H1 (cell line): ENCODE measurements around the gene CABP1. TPM values are rescaled to one million over a fixed set of nuclear protein-coding genes. Genes with fewer than 3 reads are reported as not detected.

Experiments
- CTCF ChIA-PET: fragments of 300-600 bp; sonication (Branson Sonifier 250); formaldehyde crosslinking; loops from one replicate; lab custom pipeline; 2021; ENCODE audit not compliant: partially characterized antibody; lab: Charles Lee
- POLR2A ChIA-PET: fragments of 300-600 bp; sonication (Branson Sonifier 250); formaldehyde crosslinking; loops from one replicate; lab custom pipeline; 2021; ENCODE audit warnings: inconsistent platforms; ENCODE audit not compliant: partially characterized antibody; lab: Charles Lee
- DNase-seq, 2 experiments: peaks; one replicate each; pipeline versions ENCODE4 v3.0.0 to v3.0.0-alpha.2; 2010 to 2022; ENCODE audit warnings: low spot score in 2 of 2, low read depth in 1 of 2, mixed read lengths in 1 of 2
- FAIRE-seq: peaks from 2 replicates; lab custom pipeline; 2011; peaks lifted over from hg19 to GRCh38; lab: Jason Lieb, UNC
- H2AFZ ChIP-seq: 2 replicates; pipeline ENCODE4 v1.8.1; 2012; ENCODE audit warnings: low read length, inconsistent platforms
- H2AK5ac ChIP-seq: 2 replicates; pipeline ENCODE4 v1.6.1; 2013; ENCODE audit warnings: low read depth, low read length
- H2BK120ac ChIP-seq: replicated peaks from 2 replicates; pipeline ENCODE3; 2013; ENCODE audit warnings: low read depth, low read length, inconsistent platforms
- H2BK12ac ChIP-seq: 2 replicates; pipeline ENCODE4 v1.6.1; 2013; ENCODE audit warnings: low read depth, low read length
- H2BK15ac ChIP-seq: 2 replicates; pipeline ENCODE4 v1.6.1; 2013; ENCODE audit warnings: low read length
- H2BK20ac ChIP-seq: 2 replicates; pipeline ENCODE4 v1.6.1; 2013; ENCODE audit warnings: low read length
- H2BK5ac ChIP-seq: 2 replicates; pipeline ENCODE4 v1.6.1; 2013; ENCODE audit warnings: low read depth, low read length
- H3K14ac ChIP-seq: 2 replicates; pipeline ENCODE4 v1.6.1; 2013; ENCODE audit warnings: inconsistent platforms; ENCODE audit not compliant: insufficient read length
- H3K18ac ChIP-seq: 2 replicates; pipeline ENCODE4 v1.6.1; 2013; ENCODE audit warnings: low read length; ENCODE audit errors: extremely low read depth
- H3K23ac ChIP-seq: 2 replicates; pipeline ENCODE4 v1.6.1; 2013; ENCODE audit warnings: inconsistent platforms; ENCODE audit not compliant: insufficient read length
- H3K23me2 ChIP-seq: 2 replicates; pipeline ENCODE4 v1.6.1; 2013; ENCODE audit warnings: low read depth, low read length
- H3K27ac ChIP-seq: 2 replicates; pipeline ENCODE4 v1.6.1; 2011; ENCODE audit warnings: low read depth, low read length, inconsistent platforms
- H3K27me3 ChIP-seq, 4 experiments: replicated peaks in 1 of 4; 1 replicate in 1 of 4; 2 replicates in 3 of 4; pipeline versions ENCODE4 v1.6.1 to v1.8.1; 2011 to 2013; ENCODE audit warnings: low read length in 3 of 4, mild to moderate bottlenecking in 3 of 4, inconsistent platforms in 2 of 4, mixed read lengths in 2 of 4, moderate library complexity in 1 of 4; ENCODE audit not compliant: control insufficient read depth in 3 of 4, insufficient read depth in 3 of 4; ENCODE audit errors: extremely low read depth in 1 of 4
- H3K36me3 ChIP-seq, 4 experiments: 2 replicates each; pipeline versions ENCODE4 v1.6.1 to v1.8.1; 2011 to 2013; ENCODE audit warnings: mild to moderate bottlenecking in 4 of 4, low read length in 3 of 4, moderate library complexity in 2 of 4, control low read depth in 1 of 4, inconsistent platforms in 1 of 4; ENCODE audit not compliant: insufficient read depth in 4 of 4, control insufficient read depth in 2 of 4
- H3K4ac ChIP-seq: replicated peaks from 2 replicates; pipeline ENCODE3; 2013; ENCODE audit warnings: low read length, low read depth, mixed read lengths, inconsistent platforms; ENCODE audit not compliant: insufficient read length
- H3K4me1 ChIP-seq, 4 experiments: replicated peaks in 1 of 4; 1 replicate in 1 of 4; 2 replicates in 3 of 4; pipeline versions ENCODE4 v1.6.1 to v1.8.1; 2011 to 2013; ENCODE audit warnings: low read length in 3 of 4, inconsistent platforms in 2 of 4, mixed read lengths in 1 of 4; ENCODE audit not compliant: insufficient read depth in 4 of 4, control insufficient read depth in 3 of 4
- H3K4me2 ChIP-seq, 2 experiments: 2 replicates each; pipeline versions ENCODE4 v1.6.1 to v1.8.1; 2011 to 2013; ENCODE audit warnings: low read depth in 2 of 2, low read length in 2 of 2, control low read depth in 1 of 2, inconsistent platforms in 1 of 2, mild to moderate bottlenecking in 1 of 2; ENCODE audit not compliant: insufficient read depth in 1 of 2
- H3K4me3 ChIP-seq, 4 experiments: fragments of 200-600, 300-600 bp in 1 of 4; sonication (generic), shearing (Covaris generic), sonication (Bioruptor Twin) in 1 of 4; 2 replicates each; pipeline versions ENCODE4 v1.5.1 to v1.8.1; 2011 to 2016; ENCODE audit warnings: low read length in 4 of 4, low read depth in 3 of 4, control low read depth in 2 of 4, inconsistent platforms in 2 of 4, mild to moderate bottlenecking in 2 of 4, mixed read lengths in 1 of 4, moderate library complexity in 1 of 4; ENCODE audit not compliant: insufficient read depth in 2 of 4; ENCODE audit errors: extremely low read depth in 1 of 4
- H3K56ac ChIP-seq: replicated peaks from 2 replicates; pipeline ENCODE3; 2013; ENCODE audit warnings: low read depth, mild to moderate bottlenecking, mixed read lengths, low read length, inconsistent platforms; ENCODE audit not compliant: insufficient read length
- H3K79me1 ChIP-seq: 2 replicates; pipeline ENCODE4 v1.6.1; 2013; ENCODE audit warnings: low read depth, low read length, control low read depth
- H3K79me2 ChIP-seq, 2 experiments: 2 replicates each; pipeline versions ENCODE4 v1.6.1 to v1.8.1; 2012 to 2013; ENCODE audit warnings: low read length in 2 of 2, mild to moderate bottlenecking in 2 of 2, inconsistent platforms in 1 of 2; ENCODE audit not compliant: insufficient read depth in 2 of 2, control insufficient read depth in 1 of 2
- H3K9ac ChIP-seq, 4 experiments: replicated peaks in 1 of 4; 1 replicate in 1 of 4; 2 replicates in 3 of 4; pipeline versions ENCODE4 v1.6.1 to v1.8.1; 2011 to 2013; ENCODE audit warnings: low read depth in 3 of 4, low read length in 3 of 4, control low read depth in 2 of 4, mild to moderate bottlenecking in 2 of 4, moderate library complexity in 2 of 4, inconsistent platforms in 1 of 4; ENCODE audit errors: extremely low read depth in 1 of 4
- H3K9me3 ChIP-seq, 2 experiments: 2 replicates each; pipeline versions ENCODE4 v1.6.1 to v1.8.1; 2012 to 2013; ENCODE audit warnings: mild to moderate bottlenecking in 2 of 2, moderate library complexity in 2 of 2, control low read depth in 1 of 2, inconsistent platforms in 1 of 2, low read depth in 1 of 2, low read length in 1 of 2, mixed read lengths in 1 of 2; ENCODE audit not compliant: insufficient read depth in 2 of 2
- H4K20me1 ChIP-seq, 2 experiments: replicated peaks in 1 of 2; 2 replicates each; pipeline versions ENCODE3 to v1.8.1; 2011 to 2013; ENCODE audit warnings: inconsistent platforms in 2 of 2, low read length in 2 of 2, mild to moderate bottlenecking in 1 of 2; ENCODE audit not compliant: insufficient read depth in 2 of 2, control insufficient read depth in 1 of 2
- H4K5ac ChIP-seq: 2 replicates; pipeline ENCODE4 v1.6.1; 2013; ENCODE audit warnings: low read length, low read depth, mixed read lengths, inconsistent platforms; ENCODE audit not compliant: insufficient read length
- H4K8ac ChIP-seq: 2 replicates; pipeline ENCODE4 v1.8.0; 2013; ENCODE audit warnings: mild to moderate bottlenecking, moderate library complexity, low read length, inconsistent platforms; ENCODE audit not compliant: insufficient read depth; ENCODE audit errors: extremely low read depth
- H4K91ac ChIP-seq: replicated peaks from 2 replicates; pipeline ENCODE3; 2013; ENCODE audit warnings: low read length, mixed read lengths, inconsistent platforms; ENCODE audit not compliant: insufficient read length
- ASH2L ChIP-seq: fragments of 200-600, 300-600 bp; sonication (generic); IDR thresholded peaks from one replicate; pipeline ENCODE4 v1.7.1; 2017; ENCODE audit warnings: low read length
- BACH1 ChIP-seq: IDR thresholded peaks from 2 replicates; pipeline ENCODE4 v1.6.1; 2012; ENCODE audit warnings: low read length, improper control_type of control experiment
- EP300 ChIP-seq, 2 experiments: IDR thresholded peaks; 1 replicate in 1 of 2; 2 replicates in 1 of 2; pipeline ENCODE4 v1.6.1; 2011 to 2012; ENCODE audit warnings: low read depth in 2 of 2, low read length in 2 of 2, mild to moderate bottlenecking in 2 of 2, borderline replicate concordance in 1 of 2, inconsistent platforms in 1 of 2, moderate library complexity in 1 of 2
- GABPA ChIP-seq: IDR thresholded peaks from 2 replicates; pipeline ENCODE4 v1.6.1; 2011; ENCODE audit warnings: mild to moderate bottlenecking, low read length, moderate library complexity, borderline replicate concordance; ENCODE audit not compliant: insufficient read depth
- POLR2A ChIP-seq, 2 experiments: IDR thresholded peaks; 1 replicate in 1 of 2; 2 replicates in 1 of 2; pipeline ENCODE4 v1.6.1; 2011; ENCODE audit warnings: low read depth in 2 of 2, low read length in 2 of 2, mild to moderate bottlenecking in 2 of 2; ENCODE audit errors: control extremely low read depth in 1 of 2
- RBBP5 ChIP-seq: IDR thresholded peaks from 2 replicates; pipeline ENCODE4 v1.7.1; 2012; ENCODE audit warnings: low read depth, mild to moderate bottlenecking, inconsistent platforms, low read length, moderate library complexity, borderline replicate concordance
- RFX5 ChIP-seq: IDR thresholded peaks from 2 replicates; pipeline ENCODE4 v1.6.1; 2011; ENCODE audit warnings: low read depth, low read length, improper control_type of control experiment, borderline replicate concordance
- RNF2 ChIP-seq: fragments of 200-900, 300-1000 bp; sonication (generic); IDR thresholded peaks from 2 replicates; pipeline ENCODE4 v1.7.1; 2016; ENCODE audit warnings: borderline replicate concordance, low read depth, mild to moderate bottlenecking, antibody characterized with exemption, low read length; ENCODE audit not compliant: poor library complexity, severe bottlenecking; ENCODE audit errors: missing control alignments
- SIN3A ChIP-seq, 2 experiments: IDR thresholded peaks in 1 of 2; conservative IDR thresholded peaks in 1 of 2; 2 replicates each; pipeline ENCODE4 v1.6.1; 2011 to 2012; ENCODE audit warnings: low read length in 2 of 2, improper control_type of control experiment in 1 of 2, low read depth in 1 of 2, mild to moderate bottlenecking in 1 of 2
- SIRT6 ChIP-seq: IDR thresholded peaks from one replicate; pipeline ENCODE4 v1.7.1; 2012; ENCODE audit warnings: low read length, inconsistent platforms
- SIX5 ChIP-seq: IDR thresholded peaks from 2 replicates; pipeline ENCODE4 v1.6.1; 2011; ENCODE audit warnings: mild to moderate bottlenecking, low read depth, low read length
- WGBS, 2 experiments: shearing (Covaris generic) in 1 of 2; methylation state at CpG; one replicate each; pipeline versions ENCODE4 v1.1.6 to v1.1.7; 2013 to 2015; ENCODE audit warnings: low lambda C conversion rate in 2 of 2, mixed read lengths in 2 of 2, inconsistent platforms in 1 of 2, low coverage in 1 of 2, missing lambda C conversion rate in 1 of 2; ENCODE audit not compliant: insufficient replicate concordance in 2 of 2, insufficient coverage in 1 of 2, insufficient read length in 1 of 2; ENCODE audit errors: extremely low coverage in 1 of 2, missing lambda C conversion rate in 1 of 2; 5-methylcytosine and 5-hydroxymethylcytosine counted together
- polyA plus RNA-seq, 7 experiments: library from polyadenylated mRNA; depleted of rRNA in 3 of 7; stranded (reverse) in 5 of 7; unstranded in 2 of 7; fragments of >200 nt in 5 of 7; fragments of 200-250 nt in 2 of 7; gene quantifications; 1 replicate in 5 of 7; 2 replicates in 1 of 7; 4 replicates in 1 of 7; pipeline versions ENCODE4 v1.2.1 to v1.2.3, GENCODE V29; 2011 to 2013; ENCODE audit warnings: missing spikeins in 2 of 7, mixed read lengths in 2 of 7
- total RNA-seq: library from RNA; stranded (reverse); fragmentation: NEBNext Ultra II Directional; extraction: Animal tissue kit (Norgen Biotek cat#: 25700); gene quantifications from 2 replicates; pipeline ENCODE4 v1.2.1, GENCODE V29; 2021

The CABP1 gene
- total and polyA plus RNA-seq, 2 of the 8 experiments (the other 6 are each of a cell fraction or from before 2014, with no cell fraction given), result 3.9 to 7.4 TPM

DNA sequence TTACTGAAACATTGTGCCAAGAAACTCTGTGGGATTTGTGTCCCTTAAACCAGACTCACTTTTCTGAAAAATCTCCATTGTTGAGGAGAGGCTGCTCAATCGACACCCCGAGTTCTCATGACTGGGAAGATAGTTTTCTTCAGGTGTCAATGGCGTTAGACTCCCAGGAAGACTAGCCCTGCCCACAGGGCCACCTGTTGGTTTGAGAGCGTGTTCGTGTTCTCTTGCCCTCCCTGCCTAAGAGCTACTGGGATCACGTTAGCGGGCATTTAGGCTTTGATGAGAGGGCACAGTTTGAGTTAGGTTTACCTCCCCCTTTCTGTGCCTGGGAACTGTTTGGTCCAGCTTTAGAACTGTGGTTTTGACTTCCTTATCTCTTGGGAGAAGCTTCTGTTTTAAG, 59.1 kb downstream of the CABP1 start:
- no peak overlapping the region for H2AK5ac ChIP-seq
- H3K79me1 ChIP-seq, result peaks cover 3% of the 10 kb centered on the region; the same call in 1 of the 2 replicates
- H3K9me3 ChIP-seq, result no peaks in the 10 kb centered on the region
- no peak overlapping the region for H3K23ac ChIP-seq
- no peaks in the 10 kb centered on the region for H3K4me1 ChIP-seq
- H4K20me1 ChIP-seq, result no peaks in the 10 kb centered on the region
- no peak overlapping the region for H3K4me2 ChIP-seq
- no peak overlapping the region for H2BK5ac ChIP-seq
- H3K27ac ChIP-seq, result no peak overlapping the region
- peaks cover 28 to 86% (median 60%) of the 10 kb centered on the region in 4 experiments for H3K36me3 ChIP-seq
- no peak overlapping the region for H3K14ac ChIP-seq
- H2BK120ac ChIP-seq, result no peak overlapping the region
- H3K18ac ChIP-seq, result no peak overlapping the region
- H2BK15ac ChIP-seq, result no peak overlapping the region
- no peak overlapping the region for H3K56ac ChIP-seq
- no peaks in the 10 kb centered on the region for H3K23me2 ChIP-seq
- H3K79me2 ChIP-seq, result peaks cover 0 to 13% of the 10 kb centered on the region in 2 experiments; a peak in 2 of 4 replicates
- H3K4me3 ChIP-seq, result no peak overlapping the region
- no peak for TF ChIP-seq EP300 (IDR thresholded peaks at IDR 0.05; ENCODE audit: borderline replicate concordance in 1 of 2, low read depth in 2 of 2, low read length in 2 of 2)
- no peak for TF ChIP-seq SIRT6
- TF ChIP-seq ASH2L, result no peak
- TF ChIP-seq RFX5, result no peak
- no peak for TF ChIP-seq SIN3A (conservative IDR thresholded peaks at IDR 0.05 in 1 of 2, IDR thresholded peaks at IDR 0.05 in 1 of 2; ENCODE audit: low read depth in 1 of 2, low read length in 2 of 2)
- TF ChIP-seq SIX5, result no peak
- no peak for TF ChIP-seq RNF2
- no peak for TF ChIP-seq GABPA
- no peak for TF ChIP-seq RBBP5
- TF ChIP-seq BACH1, result no peak
- TF ChIP-seq POLR2A (IDR thresholded peaks at IDR 0.05; ENCODE audit: control extremely low read depth in 1 of 2, low read depth in 2 of 2, low read length in 2 of 2), result no peak
- H2AFZ ChIP-seq, result no peak overlapping the region
- no peak overlapping the region for H4K91ac ChIP-seq
- H2BK20ac ChIP-seq, result no peak overlapping the region
- no peak overlapping the region for H2BK12ac ChIP-seq
- CTCF ChIA-PET, result interaction anchor here (1.1 to 2.3 kb wide), 6 partner anchors 9 to 117 kb away, joined by 3 to 8 read pairs (median 4); no protein-coding TSS in a partner anchor
- POLR2A ChIA-PET, result interaction anchor here (1.5 to 6.6 kb wide), 4 partner anchors 10 to 34 kb away, joined by 3 to 42 read pairs (median 16); partner anchors contain the start of gene UNC119B
- H4K5ac ChIP-seq, result no peak overlapping the region
- H3K27me3 ChIP-seq, result no peaks in the 10 kb centered on the region
- WGBS, 2 experiments, result 95% methylated on average over 7 of the region's 7 CpGs; no CpG with 5 or more reads in 1 of the 2 experiments
- no peak overlapping the region for H3K4ac ChIP-seq
- DNase-seq (no peak), FAIRE-seq (no peak)
- no peak overlapping the region for H4K8ac ChIP-seq
- H3K9ac ChIP-seq, result no peak overlapping the region
